ENCODE measurements around the gene PIP5K1B.

GRCh38 chr9:69001921-69002320, 296.9 kb downstream of the PIP5K1B start:
- TF ChIP-seq CTCF (IDR thresholded peaks at IDR 0.05) (no peak), POLR2AphosphoS5 (IDR thresholded peaks at IDR 0.05) (no peak), POLR2A (IDR thresholded peaks at IDR 0.05) (no peak)
